Stomach (tissue), 4 donors: Measurements from ENCODE around the gene CTNNA1.

ENCODE experiments used
- EP300 ChIP-seq: sonication (generic); formaldehyde crosslinking; IDR thresholded peaks from one replicate; pipeline ENCODE4 v1.6.1; 2017; ENCODE audit warnings: antibody characterized with exemption
- POLR2A ChIP-seq, 4 donors: fragments of 450-650 bp; IDR thresholded peaks; one replicate each; pipeline ENCODE4 v1.6.1; 2016; ENCODE audit warnings: antibody characterized with exemption in 4 of 4, control low read depth in 2 of 4, mild to moderate bottlenecking in 1 of 4, moderate library complexity in 1 of 4
- TF ChIP-seq, protein P1 (sequence below), 7 experiments: fragments of 450-650 bp in 4 of 7; fragments of 200-600 bp in 3 of 7; sonication (generic) in 3 of 7; IDR thresholded peaks; one replicate each; pipeline ENCODE4 v1.5.1; 2016 to 2019; ENCODE audit warnings: antibody characterized with exemption in 7 of 7, control low read depth in 2 of 7, mild to moderate bottlenecking in 1 of 7

DNA sequence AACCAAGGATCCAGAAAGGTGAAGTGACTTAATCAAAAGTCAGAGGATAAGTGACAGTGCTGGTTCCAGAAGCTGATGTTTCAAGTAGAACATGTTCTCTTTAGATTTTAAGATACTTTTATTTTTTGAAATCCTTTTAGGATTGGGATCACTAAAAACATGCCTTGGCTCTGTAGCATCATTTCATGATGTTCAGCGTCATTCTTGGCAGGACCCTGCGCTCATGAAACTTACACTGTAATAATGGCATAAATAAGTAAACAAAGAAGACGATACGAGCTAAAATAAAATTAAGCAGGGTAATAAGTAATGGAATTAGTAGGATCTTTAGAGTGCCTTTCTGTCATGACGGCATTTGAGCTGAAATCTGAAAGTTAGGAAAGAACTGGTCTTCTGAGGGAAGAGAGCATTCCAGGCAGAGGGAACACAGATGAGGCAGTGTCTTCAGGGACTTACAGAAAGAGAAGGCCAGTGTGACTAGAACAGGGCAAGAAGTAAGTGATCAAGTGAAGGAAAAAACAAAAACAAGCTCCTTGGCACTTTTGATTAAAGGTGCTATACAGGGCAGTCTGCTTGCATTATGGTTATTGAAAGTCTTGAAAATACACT lies 19.9 kb downstream of the CTNNA1 start:
- TF ChIP-seq, protein P1, sequence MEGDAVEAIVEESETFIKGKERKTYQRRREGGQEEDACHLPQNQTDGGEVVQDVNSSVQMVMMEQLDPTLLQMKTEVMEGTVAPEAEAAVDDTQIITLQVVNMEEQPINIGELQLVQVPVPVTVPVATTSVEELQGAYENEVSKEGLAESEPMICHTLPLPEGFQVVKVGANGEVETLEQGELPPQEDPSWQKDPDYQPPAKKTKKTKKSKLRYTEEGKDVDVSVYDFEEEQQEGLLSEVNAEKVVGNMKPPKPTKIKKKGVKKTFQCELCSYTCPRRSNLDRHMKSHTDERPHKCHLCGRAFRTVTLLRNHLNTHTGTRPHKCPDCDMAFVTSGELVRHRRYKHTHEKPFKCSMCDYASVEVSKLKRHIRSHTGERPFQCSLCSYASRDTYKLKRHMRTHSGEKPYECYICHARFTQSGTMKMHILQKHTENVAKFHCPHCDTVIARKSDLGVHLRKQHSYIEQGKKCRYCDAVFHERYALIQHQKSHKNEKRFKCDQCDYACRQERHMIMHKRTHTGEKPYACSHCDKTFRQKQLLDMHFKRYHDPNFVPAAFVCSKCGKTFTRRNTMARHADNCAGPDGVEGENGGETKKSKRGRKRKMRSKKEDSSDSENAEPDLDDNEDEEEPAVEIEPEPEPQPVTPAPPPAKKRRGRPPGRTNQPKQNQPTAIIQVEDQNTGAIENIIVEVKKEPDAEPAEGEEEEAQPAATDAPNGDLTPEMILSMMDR (IDR thresholded peaks at IDR 0.05): no peak
- TF ChIP-seq POLR2A (IDR thresholded peaks at IDR 0.05) (no peak), EP300 (no peak)
